SKM-1 (cell line): ENCODE measurements around the gene OXSR1.
"Not testable (repeated sequence)": the region's sequence is repeated elsewhere in the genome, so short reads cannot be mapped to it uniquely, and the experiment has no call there.

ENCODE experiments used
- DNase-seq: peaks from one replicate; lab custom pipeline; 2025; ENCODE audit not compliant: unreplicated experiment; lab: John Stamatoyannopoulos, UW

The OXSR1 gene

DNA sequence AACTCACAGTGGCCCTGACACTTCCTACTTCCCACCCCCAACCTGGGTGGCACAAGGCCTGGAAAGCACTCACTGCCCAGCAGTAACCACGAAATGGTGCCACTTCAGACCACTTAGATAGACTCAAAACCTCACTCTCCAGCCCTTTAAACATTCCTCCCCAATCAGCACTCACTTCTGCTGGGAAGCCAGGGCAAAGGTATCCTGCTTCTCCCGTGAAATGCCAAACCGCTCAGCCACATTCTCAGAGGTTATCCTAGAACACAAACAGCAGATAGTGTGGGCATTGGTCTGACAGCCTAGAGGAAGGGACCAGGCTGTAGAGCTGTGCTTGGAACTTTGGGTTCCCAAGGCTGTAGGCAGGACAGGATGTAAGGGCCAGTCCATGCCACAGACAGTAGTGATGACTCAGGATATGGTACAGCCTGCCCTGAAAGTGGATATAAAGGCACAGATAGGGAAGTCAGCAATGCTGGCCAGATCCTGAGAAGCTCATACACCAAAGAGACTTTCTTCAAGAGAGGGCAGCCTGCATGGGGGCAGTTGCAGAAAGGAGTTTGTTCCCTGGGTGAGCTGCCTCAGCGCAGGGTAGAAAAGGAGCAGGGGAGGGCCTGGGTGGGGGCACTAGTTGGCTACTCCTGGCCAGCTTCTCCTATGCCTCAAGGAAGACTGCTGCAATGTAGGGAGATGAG is 37.6 kb upstream of the OXSR1 start:
- DNase-seq, result no peak

DNA sequence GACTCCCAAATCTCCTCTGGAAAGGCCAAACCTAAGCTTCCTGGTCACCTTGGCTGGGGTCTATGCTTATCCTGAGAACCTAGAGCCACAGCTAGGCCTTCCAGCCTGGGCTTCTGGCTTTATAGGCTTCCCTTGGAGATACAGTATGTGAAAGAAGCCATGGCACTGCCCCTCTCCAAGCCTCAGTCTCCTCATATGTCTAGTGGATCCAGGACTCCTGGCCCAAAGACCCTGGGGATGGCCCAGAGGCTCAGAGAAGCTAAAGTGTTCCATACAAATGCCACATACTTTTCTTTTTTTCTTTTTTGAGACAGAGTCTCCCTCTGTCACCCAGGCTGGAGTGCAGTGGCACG is 37.1 kb upstream of the OXSR1 start:
- no peak for DNase-seq

DNA sequence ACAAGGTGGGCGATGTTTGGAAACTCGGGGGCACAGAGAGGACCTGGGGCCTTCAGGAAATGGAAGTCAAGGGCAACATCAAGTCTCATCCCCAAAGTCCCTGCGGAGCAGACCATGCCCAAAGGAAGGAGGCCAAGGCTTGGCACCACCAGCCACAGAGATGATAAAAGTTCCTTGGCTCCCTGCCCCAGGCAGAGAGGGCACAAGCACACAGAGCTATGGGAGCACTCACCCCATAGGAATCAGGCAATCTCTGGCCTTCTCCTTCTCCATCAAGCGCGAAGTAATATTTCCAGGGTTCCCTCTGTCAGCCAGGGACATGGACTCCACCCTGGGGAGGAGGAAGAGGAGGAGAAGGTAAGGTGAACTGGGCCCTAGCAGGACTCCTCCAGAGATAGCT is 36.3 kb upstream of the OXSR1 start:
- no peak for DNase-seq

DNA sequence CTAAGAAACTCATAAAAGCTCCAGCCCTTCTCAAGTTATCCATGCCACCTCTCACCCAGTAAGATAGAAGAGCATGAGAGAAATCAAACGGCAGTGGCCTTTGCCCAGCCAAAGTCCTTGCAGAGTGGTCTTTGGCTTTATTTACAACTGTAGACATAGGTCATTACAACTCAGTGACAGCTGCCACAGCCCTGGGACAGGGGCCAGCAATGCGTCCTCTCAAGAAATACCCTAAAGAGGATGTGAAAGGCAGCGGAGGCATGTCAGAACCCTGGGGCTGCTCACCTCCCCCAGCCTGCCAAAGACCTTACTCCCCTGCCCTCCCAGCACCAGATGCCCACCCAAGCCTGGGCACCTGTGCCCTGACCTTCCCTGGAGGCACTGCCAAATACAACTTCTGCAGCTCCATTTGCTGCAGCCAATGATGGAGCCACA is 34.7 kb upstream of the OXSR1 start:
- no peak for DNase-seq

DNA sequence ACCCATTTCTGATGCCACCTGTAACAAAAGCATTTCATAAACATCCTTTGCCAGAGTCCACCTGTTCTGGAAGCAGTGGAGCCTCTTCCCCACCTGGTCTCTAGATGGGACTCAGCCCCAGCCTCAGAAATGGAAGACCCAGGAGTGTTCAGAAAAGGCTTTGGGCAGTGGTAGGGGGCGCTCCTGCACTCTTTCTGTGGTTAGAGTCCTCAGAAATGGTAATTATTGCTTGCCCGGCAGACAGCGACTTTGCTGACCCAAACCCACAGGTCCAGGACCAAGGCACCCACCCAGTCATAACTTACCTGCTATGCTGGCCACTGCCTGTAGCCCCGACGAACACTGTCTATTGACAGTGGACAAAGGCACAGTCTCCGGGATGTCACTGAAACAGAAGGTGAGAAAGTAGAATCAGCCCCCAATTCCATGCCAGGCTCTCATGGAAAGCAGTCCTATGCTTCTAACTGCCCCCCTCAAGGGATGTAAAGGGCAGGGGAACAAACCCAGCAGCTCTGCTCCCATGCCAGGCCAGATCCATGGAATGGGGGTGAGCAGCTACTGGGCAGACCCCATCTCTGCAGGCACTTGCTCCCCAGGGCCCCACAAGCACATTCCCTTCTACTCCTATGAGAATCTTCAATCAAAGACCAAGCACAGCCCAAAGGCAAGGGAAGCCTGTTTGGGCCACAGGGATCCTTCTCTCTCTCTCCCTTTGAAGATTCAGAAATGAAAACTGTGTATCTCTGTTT is 33.5 kb upstream of the OXSR1 start:
- DNase-seq, result peak; percentile 48

DNA sequence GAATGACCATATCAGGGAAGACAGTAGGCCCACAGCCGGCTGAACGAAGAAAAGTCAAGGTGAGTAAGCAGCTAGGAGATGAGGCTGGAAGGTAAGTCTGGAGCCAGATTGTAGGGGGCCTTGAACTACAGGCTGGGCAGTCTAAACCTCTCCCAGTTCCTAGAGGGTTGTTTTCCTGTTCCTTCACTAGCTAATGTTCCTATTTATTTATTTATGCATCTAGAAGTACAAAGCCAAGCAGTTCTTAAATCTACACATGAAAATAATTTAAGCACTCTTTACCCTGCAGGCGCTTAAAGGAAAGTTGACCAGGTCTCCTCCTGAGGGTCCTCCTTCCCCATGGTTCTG is 32.2 kb upstream of the OXSR1 start:
- no peak for DNase-seq

DNA sequence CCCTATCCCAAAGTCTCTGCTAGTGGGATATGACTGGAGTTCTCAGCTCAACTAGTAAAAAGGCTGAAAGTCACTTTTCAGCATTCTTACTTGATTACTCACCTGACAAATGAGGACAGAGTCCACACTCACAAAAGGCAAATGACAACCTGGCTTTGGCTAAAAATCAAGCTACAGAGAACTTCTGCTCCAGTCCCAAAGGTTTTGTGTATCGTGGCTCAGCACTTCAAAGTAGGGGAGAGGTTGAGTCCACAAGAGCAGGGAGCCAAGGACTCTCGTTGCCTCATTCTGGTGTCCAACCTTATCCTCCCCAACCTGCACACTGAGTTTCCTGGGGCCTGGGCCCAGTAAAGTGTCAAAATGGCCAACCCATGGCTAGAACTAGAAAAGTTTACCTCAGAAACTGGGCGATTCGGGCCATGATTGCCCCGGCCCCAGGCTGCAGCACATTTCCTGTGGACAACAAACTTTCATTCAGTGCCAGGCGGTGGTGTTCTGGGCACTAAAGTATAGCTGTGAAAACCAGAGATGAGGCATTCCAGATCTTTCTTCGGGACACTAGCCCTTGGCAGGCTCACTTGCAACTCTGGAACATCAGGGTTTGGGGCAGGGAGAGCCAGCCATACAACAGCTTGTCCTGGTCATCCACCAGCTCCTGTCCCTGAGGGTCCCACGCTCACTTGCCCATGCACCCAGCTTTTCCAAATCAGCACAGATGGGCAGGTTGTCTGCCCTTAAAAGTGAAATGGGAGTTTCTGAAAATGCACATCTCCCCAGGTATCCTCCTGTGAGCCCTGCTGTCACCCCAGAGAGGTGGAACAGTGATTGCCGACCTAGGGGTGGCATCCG is 31.6 kb upstream of the OXSR1 start:
- DNase-seq, result no peak

DNA sequence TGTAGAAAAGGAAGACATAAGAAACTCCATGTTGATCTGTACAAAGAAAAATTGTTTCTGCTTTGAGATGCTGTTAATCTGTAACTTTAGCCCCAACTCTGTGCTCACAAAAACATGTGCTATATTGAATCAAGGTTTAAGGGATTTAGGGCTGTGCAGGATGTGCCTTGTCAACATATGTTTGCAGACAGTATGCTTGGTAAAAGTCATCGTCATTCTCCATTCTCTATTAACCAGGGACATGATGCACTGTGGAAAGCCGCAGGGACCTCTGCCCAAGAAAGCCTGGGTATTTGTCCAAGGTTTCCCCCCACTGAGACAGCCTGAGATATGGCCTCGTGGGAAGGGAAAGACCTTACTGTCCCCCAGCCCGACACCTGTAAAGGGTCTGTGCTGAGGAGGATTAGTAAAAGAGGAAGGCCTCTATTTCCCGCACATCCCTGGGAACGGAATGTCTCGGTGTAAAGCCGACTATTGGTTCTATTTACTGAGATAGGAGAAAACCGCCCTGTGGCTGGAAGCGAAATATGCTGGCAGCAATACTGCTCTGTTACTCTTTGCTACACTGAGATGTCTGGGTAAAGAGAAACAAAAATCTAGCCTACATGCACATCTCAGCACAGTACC is 30.7 kb upstream of the OXSR1 start:
- not testable (repeated sequence) for DNase-seq

DNA sequence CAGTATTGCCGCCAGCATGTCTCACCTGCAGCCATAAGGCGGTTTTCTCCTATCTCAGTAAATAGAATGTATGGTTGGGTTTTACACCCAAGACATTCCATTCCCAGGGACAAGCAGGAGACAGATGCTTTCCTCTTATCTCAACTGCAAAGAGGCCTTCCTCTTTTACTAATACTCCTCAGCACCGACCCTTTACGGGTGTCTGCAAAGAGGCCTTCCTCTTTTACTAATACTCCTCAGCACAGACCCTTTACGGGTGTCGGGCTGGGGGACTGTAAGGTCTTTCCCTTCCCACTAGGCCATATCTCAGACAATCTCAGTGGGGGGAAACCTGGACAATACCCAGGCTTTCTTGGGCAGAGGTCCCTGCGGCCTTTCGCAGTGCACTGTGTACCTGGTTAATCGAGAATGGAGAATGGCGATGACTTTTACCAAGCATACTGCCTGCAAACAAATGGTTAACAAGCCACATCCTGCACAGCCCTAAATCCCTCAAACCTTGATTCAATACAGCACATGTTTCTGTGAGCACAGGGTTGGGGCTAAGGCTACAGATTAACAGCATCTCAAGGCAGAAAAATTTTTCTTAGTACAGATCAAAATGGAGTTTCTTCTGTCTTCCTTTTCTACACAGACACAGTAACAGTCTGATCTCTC is 29.6 kb upstream of the OXSR1 start:
- DNase-seq, result not testable (repeated sequence)

DNA sequence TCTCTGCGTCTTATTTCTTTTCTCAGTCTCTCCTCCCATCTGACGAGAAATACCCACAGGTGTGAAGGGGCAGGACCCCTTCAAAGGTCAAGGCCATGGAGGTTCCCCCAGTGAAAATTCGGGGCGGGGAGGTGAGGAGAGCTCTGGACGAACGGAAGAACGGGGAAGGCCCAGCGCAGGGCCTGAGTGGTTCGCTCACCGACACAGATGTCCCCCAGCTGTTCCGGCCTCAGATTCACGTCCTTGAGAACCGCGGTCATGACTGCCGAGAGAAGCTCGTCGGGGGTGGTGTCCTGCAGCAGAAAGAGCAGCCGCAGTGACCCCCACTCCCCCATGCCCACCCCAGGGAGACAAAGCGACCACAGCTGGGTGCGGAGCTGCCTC is 29.0 kb upstream of the OXSR1 start:
- DNase-seq, result no peak

DNA sequence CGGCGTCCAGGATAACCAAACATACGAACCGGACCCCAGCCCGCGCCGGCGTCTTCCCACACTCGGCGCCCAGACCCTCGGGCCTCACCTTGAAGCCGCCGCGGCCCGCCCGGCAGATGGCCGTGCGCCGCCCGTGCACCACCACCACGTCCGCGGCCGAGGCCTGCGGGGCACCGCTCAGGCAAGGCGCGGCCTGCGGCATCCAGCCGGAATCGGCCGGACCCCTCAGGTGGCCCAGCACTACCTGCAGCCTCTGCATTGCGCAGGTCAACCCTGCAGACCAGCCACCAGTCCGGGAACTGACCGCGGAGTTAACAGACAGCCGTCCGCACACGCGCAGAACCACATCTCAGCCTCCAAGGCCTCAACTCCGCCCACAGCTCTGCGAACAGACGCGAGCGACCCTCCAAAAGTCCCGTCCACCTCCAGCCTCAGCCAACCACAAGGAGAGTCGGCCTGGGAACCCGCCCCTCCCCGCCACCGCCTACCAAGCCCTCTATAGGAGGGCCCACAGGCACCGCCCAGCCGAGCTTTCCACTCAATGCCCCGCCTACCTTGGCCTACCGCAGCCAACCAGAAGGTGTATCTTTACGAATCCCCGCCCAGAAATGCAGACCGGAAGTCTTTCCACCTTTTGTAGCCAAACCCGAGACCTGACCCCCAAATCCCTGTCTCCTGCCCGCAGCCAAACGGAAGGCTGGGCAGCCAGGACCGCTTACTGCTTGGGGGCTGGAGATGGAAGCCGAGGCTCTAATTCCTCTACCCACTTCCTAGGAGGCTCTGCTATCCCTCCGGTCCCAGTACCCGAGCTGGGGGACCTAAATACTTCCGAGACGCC is 28.3 kb upstream of the OXSR1 start, which contains the start of gene ACAA1:
Gene ACAA1, minus strand, starts transcription at position 351 of the 838 bp plus-strand sequence. Its CDS starts 92 bp downstream, at position 259.
- DNase-seq, result peak; percentile 97

DNA sequence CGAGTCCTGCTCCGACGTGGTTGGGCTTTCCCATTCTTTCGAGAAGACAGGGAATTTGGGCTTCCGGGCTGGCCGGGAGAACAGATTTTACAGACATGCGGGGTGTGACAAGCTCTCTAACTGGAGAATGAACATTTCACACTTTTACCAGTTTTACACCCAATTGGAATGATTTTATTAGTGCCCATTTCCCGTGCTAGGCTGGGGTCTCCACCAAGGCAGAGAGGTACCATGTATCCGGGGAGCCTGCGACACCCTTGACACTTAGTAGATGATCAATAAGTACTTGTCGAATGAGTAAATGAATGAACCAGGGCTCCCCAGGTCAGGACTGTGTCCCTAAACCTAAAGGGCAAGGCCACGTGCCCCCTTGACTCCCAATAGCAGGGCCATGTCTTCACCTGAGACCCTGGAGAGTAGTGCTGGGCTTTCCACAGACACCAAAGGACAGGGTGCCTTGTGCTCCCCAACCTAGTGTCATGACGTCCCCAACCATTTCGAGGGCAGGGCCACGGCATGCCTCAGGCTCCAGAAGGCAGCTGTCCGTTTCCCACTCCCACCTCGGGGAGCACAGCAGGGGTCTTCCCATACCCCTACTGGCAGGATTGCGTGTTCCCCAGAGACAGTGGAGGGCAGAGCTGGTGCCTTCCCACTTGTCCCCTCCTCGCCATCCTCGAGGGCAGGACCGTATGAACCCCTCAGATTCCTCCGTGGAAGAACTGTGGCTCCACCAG is 27.6 kb upstream of the OXSR1 start:
- DNase-seq, result no peak

DNA sequence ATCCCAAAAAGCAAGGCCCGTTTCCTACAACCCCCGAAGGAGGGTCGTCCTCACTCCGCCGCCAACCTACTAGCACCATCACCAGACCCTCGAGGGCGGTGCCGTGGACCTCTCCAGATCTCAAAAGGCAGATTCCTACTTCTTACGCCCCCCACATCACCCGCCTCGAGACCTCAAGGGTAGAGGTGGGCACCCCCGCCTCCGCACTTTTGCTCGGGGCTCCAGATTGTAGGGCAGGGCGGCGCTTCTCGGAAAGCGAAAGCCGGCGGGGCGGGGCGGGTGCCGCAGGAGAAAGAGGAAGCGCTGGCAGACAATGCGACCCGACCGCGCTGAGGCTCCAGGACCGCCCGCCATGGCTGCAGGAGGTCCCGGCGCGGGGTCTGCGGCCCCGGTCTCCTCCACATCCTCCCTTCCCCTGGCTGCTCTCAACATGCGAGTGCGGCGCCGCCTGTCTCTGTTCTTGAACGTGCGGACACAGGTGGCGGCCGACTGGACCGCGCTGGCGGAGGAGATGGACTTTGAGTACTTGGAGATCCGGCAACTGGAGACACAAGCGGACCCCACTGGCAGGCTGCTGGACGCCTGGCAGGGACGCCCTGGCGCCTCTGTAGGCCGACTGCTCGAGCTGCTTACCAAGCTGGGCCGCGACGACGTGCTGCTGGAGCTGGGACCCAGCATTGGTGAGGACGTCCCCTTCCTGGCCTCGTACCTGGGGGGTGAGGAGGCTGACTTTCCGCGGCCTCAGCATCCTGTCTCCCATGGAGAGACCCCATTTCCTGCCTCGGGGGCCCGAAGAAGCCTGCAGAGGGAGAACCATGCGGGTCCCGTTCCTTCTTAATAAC is 26.8 kb upstream of the OXSR1 start, which contains the start of gene MYD88:
Gene MYD88, plus strand, starts transcription at position 313 of the 842 bp plus-strand sequence. Its CDS starts 40 bp downstream, at position 353.
- DNase-seq, result peak; percentile 62

DNA sequence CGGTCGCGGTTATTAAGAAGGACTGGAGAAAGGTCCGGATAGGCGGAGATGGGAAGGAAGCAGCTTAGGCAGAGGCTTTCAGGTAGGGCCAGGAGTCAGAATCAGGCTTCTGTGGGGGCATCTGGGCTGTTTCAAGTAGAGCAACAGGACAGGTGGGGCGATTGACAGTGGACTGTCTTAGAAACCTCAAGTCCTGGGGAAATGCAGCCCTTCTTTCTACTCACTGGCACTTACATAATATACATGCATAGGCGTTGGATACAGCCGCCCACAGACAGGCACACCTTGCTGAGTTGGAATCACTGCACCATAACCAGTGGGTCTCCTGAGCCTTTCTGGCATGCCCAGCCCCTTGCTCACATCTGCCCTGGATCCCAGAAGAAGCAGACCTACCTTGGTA is 26.1 kb upstream of the OXSR1 start:
- no peak for DNase-seq

DNA sequence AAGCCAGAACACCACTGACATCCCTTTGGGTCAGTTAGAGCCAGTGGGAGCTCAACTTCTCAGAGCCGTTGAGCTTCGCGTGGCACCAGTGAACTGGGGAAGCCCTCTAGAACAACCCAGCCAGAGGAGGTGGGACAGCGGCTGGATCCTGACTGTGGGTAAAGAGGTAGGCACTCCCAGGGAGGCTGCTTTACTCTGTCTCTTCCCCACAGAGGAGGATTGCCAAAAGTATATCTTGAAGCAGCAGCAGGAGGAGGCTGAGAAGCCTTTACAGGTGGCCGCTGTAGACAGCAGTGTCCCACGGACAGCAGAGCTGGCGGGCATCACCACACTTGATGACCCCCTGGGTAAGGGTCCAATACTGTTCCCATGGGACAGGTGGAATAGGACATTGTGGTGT is 25.7 kb upstream of the OXSR1 start:
- DNase-seq, result no peak

DNA sequence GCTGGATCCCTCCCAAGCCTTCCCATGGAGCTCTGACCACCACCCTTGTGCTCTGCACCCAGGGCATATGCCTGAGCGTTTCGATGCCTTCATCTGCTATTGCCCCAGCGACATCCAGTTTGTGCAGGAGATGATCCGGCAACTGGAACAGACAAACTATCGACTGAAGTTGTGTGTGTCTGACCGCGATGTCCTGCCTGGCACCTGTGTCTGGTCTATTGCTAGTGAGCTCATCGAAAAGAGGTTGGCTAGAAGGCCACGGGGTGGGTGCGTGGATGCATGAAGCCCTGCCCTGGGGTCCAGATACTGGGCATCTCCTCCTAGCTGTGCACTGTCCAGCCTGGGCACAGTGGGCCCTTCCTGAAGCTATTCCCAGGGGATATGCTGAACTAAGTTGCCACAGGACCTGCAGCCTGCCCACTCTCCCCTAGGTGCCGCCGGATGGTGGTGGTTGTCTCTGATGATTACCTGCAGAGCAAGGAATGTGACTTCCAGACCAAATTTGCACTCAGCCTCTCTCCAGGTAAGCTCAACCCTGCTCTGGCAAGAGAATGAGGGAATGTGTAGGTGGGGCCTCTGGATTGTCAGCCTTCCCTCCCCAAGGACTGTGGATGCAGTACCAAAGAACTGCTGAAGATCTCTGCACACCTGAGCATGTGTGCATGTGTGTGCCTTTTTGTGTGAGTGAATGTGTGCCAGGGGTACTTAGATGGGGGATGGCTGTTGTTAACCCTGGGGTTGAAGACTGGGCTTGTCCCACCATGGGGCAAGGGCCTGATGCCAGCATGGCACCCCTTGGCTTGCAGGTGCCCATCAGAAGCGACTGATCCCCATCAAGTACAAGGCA is 24.8 kb upstream of the OXSR1 start:
- no peak for DNase-seq

DNA sequence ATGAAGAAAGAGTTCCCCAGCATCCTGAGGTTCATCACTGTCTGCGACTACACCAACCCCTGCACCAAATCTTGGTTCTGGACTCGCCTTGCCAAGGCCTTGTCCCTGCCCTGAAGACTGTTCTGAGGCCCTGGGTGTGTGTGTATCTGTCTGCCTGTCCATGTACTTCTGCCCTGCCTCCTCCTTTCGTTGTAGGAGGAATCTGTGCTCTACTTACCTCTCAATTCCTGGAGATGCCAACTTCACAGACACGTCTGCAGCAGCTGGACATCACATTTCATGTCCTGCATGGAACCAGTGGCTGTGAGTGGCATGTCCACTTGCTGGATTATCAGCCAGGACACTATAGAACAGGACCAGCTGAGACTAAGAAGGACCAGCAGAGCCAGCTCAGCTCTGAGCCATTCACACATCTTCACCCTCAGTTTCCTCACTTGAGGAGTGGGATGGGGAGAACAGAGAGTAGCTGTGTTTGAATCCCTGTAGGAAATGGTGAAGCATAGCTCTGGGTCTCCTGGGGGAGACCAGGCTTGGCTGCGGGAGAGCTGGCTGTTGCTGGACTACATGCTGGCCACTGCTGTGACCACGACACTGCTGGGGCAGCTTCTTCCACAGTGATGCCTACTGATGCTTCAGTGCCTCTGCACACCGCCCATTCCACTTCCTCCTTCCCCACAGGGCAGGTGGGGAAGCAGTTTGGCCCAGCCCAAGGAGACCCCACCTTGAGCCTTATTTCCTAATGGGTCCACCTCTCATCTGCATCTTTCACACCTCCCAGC is 24.0 kb upstream of the OXSR1 start:
- no peak for DNase-seq
